Placental pericyte (primary cell): ENCODE results near the gene RHOG. TPM values are rescaled to one million over a fixed set of nuclear protein-coding genes. Genes with fewer than 3 reads are reported as not detected.

Experiments used
- small RNA-seq: library from RNA; depleted of rRNA; stranded (forward); fragments of <200 nt; gene quantifications from one replicate; pipeline ENCODE3, GENCODE V24; 2012; ENCODE audit warnings: low replicate concordance
- total RNA-seq: library from RNA; depleted of rRNA; stranded (reverse); fragments of >200 nt; gene quantifications from 2 replicates; pipeline ENCODE4 v1.2.3, GENCODE V29; 2012

RHOG gene
- total RNA-seq: 18.2 and 28.2 TPM in 2 replicates

DNA sequence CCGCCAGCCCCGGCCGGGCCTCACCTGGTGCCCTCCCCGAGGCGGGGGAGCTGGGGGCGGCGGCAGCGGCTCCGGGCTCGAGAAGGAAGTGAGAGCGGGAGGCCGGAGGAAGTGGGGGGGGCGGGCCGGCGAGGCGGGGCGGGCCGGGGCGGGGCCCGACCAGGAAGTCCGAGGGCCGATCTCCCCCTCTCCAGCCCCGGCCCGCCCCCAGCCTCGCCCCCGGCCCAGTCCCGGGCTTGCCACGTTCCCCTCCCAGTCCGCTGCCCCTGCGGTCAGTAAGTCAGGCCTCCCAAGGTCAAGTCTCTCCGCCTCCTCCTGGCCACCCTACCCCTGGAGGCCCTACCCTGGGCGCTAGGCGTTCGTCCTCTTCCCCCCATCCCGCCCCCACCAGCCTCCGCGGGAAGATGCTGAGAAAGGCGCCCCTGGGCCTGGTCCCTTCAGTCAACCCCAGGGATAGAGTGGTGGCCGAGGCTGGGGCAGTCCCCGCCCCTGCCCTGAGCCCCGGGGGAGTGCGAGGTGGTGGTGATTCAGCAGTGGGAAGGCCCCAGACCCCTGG is at the start of gene RHOG:
Gene RHOG, minus strand, starts transcription at position 90 of the 556 bp plus-strand sequence. CDS start 12,821 bp downstream, outside the sequence.

DNA sequence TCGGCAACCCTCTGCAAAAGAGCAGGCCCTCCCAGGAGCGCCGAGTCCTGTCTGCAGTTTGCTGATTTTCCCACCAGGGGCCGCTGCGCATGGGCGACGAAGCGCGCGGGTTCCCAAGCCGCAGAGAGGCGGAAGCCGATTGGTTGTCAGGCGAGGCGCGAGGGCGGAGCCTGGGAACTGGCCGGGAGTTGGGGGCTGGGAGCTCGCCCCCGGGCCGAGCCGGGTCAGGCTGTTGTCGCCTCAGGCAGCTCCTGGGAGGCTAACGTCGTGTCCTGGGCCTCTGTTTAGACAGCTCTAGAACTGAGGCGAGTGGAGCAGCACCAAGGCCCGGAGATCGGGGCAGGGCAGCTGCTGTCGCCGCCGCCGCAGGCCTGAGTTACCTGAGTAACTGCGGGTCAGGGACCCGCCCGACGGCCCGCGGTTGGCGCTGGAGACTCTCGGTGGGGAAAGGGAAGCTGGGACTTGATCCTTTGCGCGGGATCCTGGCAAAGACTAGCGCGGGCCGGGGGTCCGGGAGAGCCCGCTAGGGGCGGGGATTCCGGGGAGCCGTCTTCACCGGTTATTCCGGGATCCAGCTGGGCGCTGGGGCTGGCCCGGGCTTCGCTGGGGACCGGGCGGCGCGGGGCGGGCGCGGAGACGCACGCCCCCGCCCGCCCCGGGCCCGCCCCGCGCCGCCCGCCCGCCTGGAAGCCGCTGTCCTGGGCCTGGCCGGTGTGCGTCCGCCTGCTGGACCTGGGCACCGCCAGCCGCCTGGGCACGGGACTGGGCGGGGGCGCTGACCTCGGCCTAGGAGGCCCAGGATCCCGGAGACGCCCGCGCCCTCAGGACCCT is 14.4 kb upstream of the RHOG start, which contains the start of gene STIM1:
Gene STIM1, plus strand, starts transcription at position 688 of the 831 bp plus-strand sequence. CDS start 607 bp downstream, outside the sequence.

DNA sequence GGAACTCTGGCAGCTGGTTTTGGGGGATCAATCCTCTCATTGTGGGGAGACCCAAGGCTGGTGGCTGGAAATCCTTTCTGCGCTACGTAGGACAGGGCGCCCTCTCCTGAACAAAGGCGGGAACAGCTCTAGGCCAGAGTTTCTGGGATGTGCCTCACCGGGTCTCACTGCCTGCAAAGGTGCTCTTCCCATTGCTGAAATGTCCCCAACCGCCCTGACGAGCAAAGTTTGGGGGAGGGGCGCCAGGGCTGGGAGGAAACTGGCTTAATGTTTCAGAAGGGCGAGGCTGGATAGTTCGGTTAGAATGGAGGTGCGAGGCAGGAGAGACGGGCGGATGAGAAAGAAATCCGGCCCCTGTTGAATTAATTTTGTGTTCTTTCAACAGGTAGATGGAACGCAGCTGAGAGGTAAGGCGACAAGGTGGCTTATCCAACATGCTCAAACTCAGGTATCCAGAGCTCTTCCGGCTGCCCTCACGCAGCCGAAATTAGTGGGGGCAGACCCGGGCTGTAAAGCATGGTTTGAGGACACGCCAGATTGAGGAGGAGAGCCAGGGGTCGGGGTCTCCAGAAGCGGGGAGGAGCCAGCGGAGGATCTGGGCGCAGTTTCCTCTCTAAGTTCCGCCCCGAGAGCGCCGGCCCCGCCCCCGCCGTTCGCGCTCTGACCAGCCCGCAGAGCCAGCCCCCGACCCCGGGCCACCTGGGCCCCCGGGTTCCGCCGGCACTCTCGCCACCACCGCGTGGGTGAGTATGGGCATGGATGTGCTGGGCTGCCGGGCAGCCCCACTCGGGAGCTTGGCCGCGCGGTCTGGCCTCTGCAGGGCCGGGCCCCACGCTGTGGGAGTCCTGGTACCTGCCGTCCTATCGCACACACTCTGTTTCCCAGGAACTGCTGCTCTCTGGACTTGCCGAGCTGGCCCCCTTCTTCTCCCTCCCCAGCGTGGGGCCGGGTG is 32.6 kb downstream of the RHOG start, which contains the start of gene PGAP2:
Gene PGAP2, plus strand, starts transcription at position 652 of the 952 bp plus-strand sequence. CDS start 2,700 bp downstream, outside the sequence.

DNA sequence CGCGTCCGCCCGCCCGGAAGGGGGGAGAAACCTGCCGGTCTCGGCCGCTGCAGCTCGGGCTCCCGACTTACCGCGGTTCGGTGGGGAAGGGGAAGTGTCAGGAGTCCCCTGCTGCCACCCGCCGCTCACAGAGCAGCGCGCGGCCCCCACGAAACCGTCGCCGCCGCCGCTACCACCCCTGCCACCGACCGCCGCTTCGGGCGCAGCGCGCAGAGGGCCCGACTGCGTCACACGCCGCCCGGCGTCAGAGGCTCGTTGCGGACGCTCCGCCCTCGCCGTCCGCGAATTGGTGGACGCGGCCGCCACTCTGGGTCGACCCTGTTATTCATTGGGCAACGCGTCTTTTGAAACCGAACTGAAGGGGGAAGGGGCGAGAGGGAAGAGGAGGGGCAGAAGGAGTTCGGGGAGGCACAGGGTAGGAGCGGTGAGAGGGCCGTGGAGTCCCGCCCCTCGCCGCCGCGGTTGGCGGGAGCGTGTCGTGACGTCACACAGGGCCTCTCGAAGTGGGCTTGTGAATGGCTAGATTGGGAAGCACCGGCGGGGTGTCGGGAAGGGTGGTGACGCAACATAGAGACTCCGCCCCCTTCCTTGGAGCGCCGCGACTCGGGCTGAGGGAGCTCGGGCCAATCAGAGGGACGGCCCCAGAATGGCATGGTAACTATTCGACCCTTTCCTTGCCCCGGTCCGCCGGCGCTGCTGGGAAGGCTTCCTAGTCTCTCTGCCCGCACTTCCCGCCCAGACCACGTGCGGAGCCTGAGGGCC is 43.2 kb downstream of the RHOG start, which contains the start of gene NUP98:
Gene NUP98, minus strand, starts transcription at position 226 of the 762 bp plus-strand sequence. CDS start 15,437 bp downstream, outside the sequence.

Small RNAs within 50 kb of the gene (small RNA-seq; reads per million reads assigned to genes)
- gene RNU7-50P: not detected

Other genes starting within 250 kb of the RHOG start
- 0.14 and 0.22 TPM in 2 replicates for gene ART5, start 199.0 kb downstream of the RHOG start, total RNA-seq
- not detected in 2 replicates for gene ART1, start 195.8 kb downstream of the RHOG start, total RNA-seq
- gene CHRNA10, start 169.6 kb downstream of the RHOG start, total RNA-seq: 0.66 and 1.1 TPM in 2 replicates
- gene NUP98, start 43.4 kb downstream of the RHOG start, total RNA-seq: 71.6 and 213 TPM in 2 replicates
- 10.7 and 11.0 TPM in 2 replicates for gene PGAP2, start 32.4 kb downstream of the RHOG start, total RNA-seq
- gene STIM1, start 14.7 kb upstream of the RHOG start, total RNA-seq: 23.0 and 45.3 TPM in 2 replicates